IPS-NIHi7 (cell line): Measurements from ENCODE around the gene TRIM66.
"Not testable (repeated sequence)": the region's sequence is repeated elsewhere in the genome, so short reads cannot be mapped to it uniquely, and the experiment has no call there.

Experiments
- DNase-seq: peaks from one replicate; pipeline ENCODE4 v3.0.0; 2012; ENCODE audit warnings: mixed read lengths; ENCODE audit errors: extremely low spot score

The TRIM66 gene

GRCh38 chr11:8691601-8692000 lies 9.1 kb upstream of the TRIM66 start:
- no peak for DNase-seq

DNA sequence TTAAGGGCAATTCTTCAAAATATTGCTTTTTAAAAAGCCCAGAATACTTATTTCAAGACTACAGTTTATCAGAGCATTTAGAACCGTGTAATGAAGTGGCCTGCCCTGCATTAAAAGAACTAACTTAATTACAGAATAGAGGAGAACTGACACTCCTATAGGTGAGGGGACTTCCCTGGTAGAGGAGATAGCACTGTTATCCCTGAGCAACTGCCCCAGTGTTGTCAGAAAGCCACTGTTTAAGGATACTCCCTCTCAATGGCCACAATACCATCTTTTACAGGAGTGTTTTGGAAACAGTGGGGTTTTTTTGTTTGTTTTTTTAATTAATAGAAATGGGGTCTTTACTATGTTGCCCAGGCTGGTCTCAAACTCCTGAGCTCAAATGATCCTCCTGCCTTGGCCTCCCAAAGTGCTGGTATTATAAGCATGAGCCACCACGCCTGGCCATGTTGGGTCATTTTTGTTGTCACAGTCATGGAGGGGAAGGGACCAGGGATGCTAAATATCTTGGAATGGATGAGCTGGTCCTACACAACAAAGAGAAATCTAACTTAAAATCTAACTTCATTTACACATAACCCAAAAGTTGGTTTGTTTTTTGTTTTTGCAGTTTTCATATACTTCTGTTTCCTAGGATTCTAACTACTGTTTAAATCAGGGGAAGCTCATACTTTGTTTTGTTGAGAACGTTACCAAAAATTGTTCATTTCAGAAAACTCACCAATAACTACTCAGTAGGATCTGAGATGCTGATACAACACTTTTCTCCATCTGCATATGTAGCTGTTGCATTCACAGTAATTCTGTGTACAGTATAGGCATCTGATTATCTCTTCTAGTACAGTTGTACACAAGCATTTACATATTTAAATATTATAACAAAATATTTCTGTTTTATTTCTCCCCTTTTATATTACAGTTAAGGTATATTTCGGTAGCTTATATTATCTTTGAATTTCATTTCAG lies 8.2 kb upstream of the TRIM66 start:
- DNase-seq: no peak

- no peak for DNase-seq
Observed at GRCh38 chr11:8689726-8690255, 7.3 kb upstream of the TRIM66 start.

DNA sequence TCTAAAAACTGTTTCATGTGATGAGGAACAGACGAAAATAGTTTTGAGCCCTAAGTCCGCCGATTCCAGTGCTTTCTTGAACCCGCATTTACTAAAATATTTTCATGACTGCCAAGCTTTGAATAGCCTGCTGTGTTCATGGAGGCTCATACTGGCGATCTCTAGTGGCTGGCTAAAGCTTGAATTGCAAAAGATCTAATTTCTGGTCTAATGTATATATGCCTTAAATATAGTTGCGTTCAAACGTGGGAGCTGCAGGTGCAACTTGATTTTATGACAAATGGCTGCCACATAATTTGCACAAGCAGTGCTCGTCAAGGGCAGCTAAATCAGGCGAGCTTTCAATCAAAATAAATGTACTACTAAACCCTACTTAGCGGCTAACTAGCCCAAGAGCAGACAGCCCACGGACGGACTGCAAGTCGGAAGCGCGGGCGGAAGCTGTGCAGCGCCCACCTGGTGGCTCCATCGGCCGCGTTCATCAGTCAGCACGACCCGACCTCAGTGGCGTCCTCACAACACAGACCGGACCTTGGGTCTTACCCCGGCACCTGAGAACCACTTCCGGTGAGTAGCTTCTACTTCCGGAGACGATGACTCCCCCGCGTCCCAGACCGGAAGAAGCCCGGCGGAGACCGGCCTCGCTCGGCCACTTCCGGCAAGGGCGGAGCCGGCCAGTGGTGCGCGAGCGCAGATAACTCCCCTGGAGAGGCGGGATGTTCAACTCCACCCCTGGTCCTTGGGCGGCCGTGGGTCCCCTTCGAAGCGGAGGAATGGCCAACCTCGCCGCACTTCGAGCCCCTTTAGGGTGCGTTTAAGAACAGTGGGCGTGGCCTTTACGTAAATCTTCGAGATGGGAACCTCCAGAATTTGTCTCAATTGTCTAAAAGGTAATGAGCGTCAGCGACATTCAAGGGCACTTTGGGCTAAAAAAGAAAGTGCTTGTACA lies 6.2 kb upstream of the TRIM66 start:
- peak; percentile 92 for DNase-seq

- DNase-seq: no peak
Observed at GRCh38 chr11:8686325-8686724, 3.9 kb upstream of the TRIM66 start.

DNA sequence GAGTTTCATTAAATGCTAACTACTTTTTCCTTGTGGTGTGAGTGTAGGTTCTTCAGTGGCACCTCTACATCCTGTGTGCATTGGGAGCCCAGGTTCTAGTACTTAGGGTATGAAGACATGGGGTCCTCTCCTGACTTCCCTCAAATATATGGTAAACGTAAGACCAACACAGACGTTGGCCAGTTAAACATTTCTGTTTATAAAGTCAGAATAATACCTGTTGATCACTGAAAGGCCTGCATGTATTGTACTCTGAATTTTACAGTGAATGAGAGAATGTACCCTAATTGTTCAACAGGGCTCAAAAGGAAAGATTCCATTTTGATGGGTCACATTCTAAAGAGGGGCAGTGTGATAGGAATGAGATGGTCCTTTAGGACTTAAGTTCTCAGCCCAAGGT lies 3.4 kb upstream of the TRIM66 start:
- no peak for DNase-seq

GRCh38 chr11:8685306-8685705 lies 2.8 kb upstream of the TRIM66 start:
- no peak for DNase-seq

DNA sequence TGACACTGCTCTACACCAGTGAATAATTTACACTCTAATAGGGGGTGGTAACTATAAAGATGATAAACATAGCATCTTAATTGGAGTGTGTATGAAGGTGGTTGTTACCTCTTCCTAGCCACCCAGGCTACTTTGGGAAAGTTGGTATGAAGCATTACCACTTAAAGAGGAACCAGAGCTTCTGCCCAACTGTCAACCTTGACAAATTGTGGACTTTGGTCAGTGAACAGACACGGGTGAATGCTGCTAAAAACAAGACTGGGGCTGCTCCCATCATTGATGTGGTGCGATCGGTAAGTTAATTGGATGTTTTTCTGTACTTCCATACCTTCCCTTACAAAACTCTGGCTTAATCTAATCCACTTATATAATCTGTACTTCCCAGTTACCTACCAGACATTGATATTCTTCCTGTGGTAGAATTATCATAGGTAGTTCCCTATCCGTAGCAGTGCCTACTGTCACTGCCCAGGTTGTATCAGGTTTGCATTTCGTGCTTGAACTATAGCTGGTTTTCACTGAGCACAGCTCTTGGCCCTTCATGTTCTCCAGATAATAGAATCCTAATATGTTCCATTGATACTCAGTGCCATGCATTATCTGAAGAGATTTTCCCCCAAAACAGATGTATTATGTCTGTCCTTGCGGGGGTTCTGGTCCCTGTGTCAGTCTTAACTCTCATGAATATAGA lies 2.3 kb upstream of the TRIM66 start:
- no peak for DNase-seq

DNA sequence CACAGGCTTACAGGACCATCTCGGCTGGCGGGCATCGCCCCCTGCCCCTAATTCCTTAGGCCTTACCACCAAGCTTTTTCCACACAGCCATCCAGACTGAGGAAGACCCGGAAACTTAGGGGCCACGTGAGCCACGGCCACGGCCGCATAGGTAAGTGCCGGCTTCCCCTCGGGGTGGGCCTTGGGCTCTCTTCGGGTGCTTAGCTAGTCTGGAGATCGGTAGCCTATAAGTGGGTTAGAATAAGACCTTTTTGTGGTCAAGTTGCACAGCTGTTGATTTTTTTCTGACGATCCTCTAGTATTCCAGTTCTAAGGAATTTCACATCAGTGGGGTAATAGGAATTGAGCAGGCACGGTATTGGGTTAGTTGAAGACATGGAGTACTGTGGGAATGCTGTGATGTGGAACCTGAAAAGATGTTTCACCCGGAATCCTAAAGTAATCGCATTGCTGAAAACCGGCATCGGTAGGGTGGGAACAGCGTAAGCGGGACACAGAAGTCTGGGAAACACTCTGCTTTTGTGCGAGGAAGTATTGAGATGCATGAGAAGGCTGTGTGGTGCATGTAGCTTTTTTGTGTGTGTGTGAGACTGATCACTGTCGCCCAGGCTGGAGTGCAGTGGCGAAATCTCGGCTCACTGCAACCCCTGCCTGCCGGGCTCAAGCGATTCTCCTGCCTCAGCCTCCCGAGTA lies 796 bp upstream of the TRIM66 start:
- no peak for DNase-seq

DNA sequence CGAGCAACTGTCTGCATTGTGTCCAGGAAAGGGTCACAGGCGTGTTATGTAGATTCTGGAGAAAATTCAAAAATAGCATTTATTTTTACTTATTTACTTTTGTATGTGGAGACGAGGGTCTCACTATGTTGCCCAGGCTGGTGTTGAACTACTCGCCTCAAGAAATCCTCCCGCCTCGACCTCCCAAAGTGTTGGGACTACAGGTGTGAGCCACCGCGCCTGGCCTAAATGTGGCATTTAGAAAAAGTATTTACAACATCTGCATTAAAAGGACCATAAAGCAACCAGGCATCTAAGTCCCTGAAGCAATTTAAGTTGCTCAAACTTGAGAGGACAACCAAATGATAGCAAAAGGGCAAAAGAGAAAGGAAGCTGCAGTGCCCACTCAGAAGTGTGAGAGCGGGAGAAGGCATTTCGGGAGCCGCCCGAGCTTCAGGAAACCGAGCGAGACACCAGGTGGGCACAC lies 595 bp downstream of the TRIM66 start:
- no peak for DNase-seq

GRCh38 chr11:8679006-8679405 lies 3.5 kb downstream of the TRIM66 start:
- no peak for DNase-seq

- DNase-seq: no peak
Observed at GRCh38 chr11:8676458-8676857, 6.0 kb downstream of the TRIM66 start.

DNA sequence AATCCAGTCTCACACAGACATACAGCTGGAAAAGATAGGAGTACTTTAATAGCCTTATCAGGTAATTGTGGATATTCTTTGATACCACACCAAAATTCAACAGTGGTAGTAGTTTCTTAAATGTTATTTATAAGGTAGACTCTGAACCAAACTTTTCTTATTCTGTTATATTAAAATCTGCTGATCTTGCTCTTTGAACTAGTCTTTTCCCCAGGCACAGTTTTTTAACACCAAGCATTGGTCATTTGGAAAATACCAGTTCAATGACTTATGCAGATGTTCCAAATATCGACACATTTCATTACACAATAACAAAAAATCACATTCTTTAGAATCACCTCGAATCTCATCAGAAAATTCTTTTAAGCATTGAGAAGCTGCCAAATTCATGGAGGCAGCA lies 7.6 kb downstream of the TRIM66 start:
- no peak for DNase-seq

- no peak for DNase-seq
Observed at GRCh38 chr11:8672346-8672745, 10.1 kb downstream of the TRIM66 start.

DNA sequence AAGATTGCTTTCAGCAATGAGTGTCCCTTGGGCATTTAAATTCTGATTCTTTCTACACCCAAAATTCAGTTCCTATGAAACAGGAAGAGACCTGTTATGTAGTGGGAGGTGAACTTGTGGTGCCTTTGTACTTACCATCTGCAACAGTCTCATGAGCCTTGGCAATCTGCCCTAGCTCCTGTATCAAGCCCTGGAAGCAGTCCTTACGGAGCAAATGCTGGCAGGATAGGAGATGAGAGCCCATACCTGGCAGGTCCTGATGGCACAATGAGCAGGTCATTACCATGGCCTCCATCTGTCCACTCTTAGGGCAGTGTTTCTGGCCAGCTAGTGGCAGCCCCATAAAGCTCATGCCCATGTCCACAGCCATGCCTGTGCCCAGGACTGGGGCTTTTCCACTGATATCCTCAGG lies 10.8 kb downstream of the TRIM66 start:
- DNase-seq: no peak

GRCh38 chr11:8671193-8671612 lies 11.3 kb downstream of the TRIM66 start:
- DNase-seq: peak; percentile 77

- not testable (repeated sequence) for DNase-seq
Observed at GRCh38 chr11:8670081-8670480, 12.4 kb downstream of the TRIM66 start.

DNA sequence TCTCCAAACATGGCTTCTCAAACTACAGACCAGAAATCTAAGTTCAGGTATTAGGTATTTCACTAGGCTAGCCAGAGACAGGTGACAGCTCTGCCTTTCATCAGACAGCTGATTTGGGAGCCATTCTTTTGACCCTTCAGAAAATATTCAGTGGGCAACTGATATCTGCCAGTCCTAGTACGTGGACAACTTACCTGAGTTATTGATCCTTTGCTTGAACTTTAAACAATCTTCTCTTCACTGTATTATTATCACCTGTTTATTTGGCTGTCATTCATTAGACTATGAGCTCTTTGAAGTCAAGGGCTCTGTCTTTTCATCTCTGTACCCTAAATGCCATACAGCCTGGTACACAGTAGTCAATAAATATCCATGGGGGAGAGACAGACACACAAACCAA lies 17.2 kb downstream of the TRIM66 start:
- DNase-seq: no peak

- DNase-seq: no peak
Observed at GRCh38 chr11:8661001-8661795, 21.3 kb downstream of the TRIM66 start.
